Measurements from ENCODE around the gene ARHGAP6.

Gene ARHGAP6

DNA sequence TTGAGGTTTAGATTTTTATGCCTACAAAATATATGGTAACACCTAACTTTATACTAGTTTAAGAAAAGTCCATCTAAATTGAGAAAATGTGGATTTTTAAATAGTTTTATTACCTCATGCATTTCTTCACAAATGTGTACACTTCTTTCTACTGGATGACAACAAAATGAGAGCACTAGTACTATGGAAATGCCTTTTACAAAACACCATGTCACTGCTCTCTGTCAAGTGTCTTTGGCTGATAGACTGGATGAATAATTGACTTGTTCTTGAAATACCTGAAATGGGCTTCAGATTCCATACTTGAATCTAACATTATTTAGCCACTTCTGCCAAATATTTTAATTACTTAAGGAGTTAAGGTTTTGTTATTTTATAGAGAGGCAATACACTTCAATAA is 323.0 kb downstream of the ARHGAP6 start:
- DNase-seq = no peak

DNA sequence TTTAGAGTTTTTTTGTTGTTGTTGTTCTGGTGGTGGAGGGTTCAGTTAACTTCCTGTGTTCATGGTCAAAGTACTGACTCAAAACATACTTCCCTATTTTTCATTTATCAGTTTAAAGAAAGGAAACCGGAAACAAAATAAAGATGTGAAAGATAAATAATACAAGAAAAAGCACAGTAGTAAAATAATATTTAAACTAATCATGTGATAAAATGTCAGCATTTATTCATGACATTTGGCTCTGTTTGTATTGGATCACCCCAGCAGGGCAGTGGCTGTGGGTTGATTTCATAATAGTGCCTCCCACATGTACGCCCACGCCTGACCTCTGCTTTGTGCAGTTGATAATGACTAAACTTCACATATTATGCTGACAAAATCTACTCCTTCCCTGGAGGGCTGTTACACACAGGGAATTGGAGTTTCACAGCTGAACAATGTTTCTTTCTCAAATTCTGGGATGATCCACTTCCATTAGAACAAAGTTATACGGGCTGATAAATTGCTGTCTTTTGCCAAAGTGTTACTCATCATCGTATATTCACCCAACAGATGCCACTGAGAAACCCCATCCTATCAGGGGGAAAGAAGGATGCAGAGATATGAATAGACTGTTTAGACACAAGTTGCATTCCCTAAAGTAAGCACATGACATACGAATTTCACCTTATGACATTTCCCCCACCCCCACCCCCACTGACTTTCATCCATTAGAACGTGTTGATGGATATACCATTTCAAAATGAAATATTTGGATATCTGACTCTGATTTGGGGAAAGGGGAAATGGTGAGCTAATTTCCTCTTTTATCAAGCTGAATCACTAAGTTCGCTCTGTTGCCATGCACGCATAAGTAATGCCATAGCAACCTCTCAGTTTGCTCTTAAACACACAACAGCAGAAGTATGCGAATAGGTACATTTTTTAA is 324.2 kb downstream of the ARHGAP6 start:
- no peak for DNase-seq

DNA sequence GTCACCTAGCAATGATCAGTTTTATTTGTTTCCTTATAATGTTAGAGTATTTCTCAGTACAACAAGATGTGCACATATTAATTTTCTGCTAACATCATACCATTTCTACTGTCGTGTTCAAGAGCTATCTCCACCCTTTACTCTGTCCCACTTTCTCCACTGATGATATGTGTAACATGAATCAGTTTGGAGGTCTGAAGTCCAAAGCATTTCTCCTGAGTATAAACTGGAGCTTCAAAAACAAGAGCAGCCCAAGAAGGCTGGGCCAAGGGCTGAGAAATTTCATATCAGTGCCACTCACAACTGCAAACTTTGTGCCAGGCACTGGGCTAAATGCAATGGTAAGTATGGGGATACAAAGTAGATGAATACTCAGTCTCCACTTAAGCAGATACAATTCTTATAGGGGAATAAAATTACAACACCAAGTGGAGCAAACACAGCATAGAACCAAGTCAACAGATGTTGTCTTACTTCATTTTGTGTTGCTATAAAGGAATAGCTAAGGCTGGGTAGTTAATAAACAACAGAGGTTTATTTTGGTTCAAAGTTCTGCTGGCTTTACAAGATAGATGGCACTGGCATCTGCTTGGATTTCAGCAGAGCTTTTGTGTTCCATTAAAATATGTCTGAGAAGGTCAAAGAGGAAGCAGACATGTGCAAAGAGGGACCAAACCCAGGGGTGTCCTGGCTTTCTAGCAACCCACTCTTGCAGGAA is 328.3 kb downstream of the ARHGAP6 start:
- DNase-seq = no peak

DNA sequence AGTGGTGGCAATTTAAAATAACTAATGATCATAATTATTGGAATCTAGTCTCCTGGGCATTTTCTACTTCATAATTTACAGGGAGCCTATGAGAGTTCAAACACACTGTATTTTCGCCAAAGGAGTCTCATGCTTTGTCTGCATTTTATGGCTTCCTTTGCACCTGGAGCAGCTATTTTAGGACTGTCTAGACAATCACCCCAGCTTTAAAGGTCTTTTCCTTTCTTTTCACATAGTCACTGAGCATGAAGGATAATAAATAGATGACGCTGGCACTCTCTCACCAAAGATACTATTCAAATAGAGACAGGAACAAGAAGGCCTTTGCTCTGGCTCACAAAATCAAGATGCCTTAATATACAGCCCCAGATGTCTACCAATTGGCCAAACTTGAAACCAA is 329.5 kb downstream of the ARHGAP6 start:
- no peak for DNase-seq

DNA sequence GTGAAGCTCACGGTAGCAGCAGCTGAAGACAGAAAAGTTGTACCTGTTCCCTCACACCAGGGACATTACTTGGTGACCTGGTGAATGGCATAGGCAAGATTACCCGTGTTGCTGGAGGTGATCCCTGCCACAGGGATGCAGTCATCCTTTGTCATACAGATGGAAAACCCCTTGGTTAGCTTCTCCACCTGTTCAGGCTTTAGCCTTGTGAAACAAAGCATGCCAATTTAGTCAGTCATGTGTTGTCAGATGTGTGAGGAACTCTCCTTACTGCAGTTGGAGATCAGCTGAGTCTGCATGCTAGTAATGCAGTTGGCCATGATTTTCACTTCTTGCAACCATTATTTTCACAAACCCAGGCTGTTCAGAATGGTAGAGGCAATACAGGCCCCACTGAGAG is 331.6 kb downstream of the ARHGAP6 start:
- no peak for DNase-seq

DNA sequence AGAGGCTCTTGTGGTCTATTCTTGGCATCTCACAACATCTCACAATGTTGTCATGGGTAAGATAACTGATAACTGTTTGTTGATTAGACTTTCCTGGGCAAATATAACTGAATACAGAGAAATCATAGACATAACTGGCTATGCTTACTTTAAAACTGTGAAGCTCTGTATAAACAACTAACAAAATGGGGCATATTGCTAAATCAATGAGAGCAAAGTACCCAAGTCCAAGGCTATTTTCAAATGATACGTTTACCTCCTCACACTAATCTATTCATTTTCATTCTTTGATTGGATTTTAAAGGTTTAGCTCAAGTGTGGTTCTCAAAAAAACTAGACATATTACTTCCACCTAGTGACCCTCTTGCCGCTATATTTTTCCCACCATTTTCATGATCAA is 333.9 kb downstream of the ARHGAP6 start:
- DNase-seq = no peak

DNA sequence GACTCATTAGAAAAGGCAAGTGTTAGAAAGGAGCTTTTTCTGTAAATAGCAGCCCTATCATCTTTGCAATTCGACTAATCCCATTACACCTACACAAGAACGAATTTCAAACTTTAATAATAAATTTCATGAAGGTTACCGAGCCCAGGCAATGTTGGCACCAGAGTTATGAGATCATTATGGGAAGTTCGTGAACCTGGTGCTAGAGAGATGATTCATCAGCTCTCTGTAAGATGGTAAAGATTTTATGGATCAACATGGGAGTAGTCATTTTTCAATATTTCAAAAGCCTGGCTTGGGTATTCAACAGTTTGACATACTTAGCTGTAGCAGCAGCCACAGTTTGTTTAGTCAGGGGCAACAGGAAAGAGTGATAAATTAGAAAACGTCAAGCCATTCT is 336.7 kb downstream of the ARHGAP6 start:
- DNase-seq = no peak

DNA sequence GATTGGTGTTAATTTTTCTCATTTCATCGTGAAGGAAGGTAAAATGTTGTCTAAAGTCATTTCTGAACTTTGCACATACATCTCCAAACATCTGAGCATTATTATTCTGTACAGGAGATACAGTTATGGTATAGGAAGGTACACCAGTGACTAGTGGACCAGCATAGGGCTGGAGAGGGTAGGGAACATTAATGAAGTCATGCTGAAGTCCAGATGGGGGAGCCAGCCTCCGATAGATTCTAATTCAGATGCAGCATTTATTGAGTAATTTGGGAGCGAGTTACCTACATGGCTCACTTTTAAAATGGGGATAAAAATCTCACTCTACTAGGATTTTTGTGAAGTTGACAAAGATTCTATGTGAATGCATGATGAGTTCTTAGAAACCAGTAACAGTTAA is 337.6 kb downstream of the ARHGAP6 start:
- no peak for DNase-seq

DNA sequence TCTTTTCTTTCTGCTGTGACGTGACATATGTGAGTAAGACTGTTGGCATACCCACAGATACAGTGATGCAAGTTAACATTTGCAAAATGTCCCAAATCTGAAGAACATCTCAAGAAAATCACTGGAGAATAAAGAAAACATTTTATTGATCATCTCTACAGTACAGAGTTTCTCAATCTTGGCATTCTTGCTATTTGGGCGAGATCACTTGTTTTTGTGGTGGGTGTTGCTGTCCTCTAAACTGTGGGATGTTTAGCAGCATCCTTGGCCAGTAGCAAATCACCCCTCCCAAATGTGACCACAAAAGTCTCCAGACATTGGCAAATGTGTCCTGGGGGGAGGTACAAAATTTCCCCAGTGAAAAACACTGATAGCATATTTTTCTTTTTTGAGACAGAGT is 343.7 kb downstream of the ARHGAP6 start:
- no peak for DNase-seq

DNA sequence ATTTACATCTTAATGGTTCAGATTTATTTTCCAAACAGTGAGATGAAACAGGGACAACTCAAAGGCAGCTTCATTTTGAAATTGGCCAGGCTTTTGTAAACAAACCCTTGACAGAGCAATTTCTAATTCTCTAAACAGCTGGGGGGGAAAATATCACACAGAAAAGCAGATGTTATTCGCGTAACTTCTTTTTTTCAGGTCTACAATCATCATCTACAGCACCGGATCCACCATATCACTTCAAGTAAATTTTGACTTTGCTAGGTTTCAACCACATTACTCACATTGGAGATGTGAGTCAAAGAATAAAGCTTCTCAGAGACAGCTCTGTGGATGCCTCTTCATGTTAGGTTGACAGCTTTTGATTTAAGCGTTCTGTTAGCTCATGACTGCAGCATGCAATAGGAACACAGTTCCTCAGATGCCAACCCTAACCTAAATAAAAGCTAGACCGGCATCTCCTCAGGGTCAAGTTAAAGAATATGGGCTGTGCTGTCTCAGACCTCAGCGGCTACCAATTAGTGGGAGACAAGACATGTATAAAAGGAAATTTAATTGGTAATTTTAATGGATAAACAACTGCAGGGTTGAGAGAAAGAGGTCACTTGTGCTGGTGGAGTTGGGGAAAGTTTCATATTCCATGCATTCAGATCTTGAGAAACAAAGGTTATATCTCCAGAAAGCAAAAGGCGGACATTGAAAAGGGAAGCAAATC is 345.8 kb downstream of the ARHGAP6 start:
- no peak for DNase-seq

DNA sequence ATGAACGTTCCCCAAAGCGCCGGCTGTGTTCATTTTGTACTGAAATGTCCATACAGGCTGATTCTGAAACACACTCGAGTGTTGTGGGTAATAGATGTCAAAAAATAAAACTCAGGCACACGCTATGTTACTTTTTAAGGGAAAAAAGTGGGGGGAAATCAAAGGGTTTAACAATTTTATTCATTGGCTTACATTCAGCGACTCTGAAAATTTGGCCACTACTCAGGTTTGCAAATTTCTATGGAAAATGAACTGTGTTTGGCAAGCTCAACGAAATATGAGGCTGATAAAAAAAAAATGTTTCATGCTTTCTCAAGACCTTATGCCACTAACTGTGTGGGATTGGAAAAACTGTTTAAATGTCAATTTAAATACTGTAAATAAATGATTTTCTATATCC is 354.0 kb downstream of the ARHGAP6 start:
- DNase-seq = no peak

DNA sequence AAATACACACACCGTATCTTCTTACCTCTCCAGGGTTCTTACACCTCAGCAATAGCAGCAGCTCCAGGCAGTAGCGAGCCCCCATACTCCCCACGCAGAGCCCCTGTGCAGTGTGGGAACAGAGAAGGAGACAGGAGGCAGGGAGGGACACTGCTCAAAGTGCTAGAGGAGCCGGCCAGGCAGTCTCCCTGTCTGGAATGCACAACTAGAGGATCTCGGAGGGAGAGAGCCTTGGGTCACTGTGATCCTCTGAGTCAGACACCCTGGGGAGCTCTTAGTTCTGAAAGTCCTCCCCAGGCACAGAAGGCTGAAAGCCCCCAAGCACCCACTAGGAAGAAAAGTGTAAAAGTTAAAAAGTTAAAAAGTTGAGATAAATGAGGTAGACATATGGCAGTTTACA is 356.5 kb downstream of the ARHGAP6 start:
- no peak for DNase-seq

DNA sequence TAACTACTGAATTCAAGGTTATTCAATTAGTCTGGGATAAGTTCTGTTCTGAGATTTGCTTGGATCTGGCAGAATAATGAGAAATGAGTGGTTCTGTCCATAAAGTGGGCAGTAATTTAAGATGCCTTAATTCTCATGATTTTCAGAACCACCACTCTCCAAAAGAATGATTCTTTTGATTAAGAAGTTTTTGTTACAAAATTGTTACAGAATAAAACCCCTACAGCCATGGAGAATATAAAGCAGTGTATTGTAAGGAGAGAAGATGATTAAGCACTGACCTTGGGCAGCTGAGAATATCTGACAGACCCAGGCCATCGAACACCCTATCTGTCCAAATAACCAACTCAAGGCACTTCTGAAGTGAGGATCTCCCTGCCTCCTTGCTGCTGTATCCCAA is 360.1 kb downstream of the ARHGAP6 start:
- DNase-seq = no peak

DNA sequence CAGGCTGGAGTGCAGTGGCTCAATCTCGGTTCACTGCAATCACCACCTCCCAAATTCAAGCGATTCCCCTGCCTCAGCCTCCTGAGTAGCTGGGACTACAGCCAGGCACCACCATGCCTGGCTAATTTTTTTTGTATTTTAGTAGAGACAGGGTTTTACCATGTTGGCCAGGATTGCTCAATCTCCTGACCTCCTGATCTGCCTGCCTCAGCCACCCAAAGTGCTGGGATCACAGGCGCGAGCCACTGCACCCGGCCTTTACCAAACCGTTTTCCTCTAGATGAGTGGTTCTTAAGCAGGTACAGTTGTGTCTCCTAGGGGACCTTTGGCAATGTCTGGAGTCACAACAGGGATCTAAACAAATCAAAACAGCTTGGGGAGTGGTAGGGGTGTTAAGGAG is 360.9 kb downstream of the ARHGAP6 start:
- no peak for DNase-seq

DNA sequence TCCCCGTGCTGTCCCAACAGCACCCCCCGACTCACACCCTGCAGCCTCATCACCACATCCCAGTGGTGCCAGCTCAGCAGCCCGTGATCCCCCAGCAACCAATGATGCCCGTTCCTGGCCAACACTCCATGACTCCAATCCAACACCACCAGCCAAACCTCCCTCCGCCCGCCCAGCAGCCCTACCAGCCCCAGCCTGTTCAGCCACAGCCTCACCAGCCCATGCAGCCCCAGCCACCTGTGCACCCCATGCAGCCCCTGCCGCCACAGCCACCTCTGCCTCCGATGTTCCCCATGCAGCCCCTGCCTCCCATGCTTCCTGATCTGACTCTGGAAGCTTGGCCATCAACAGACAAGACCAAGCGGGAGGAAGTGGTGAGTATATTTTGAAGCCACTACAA is 367.1 kb downstream of the ARHGAP6 start:
- no peak for DNase-seq

DNA sequence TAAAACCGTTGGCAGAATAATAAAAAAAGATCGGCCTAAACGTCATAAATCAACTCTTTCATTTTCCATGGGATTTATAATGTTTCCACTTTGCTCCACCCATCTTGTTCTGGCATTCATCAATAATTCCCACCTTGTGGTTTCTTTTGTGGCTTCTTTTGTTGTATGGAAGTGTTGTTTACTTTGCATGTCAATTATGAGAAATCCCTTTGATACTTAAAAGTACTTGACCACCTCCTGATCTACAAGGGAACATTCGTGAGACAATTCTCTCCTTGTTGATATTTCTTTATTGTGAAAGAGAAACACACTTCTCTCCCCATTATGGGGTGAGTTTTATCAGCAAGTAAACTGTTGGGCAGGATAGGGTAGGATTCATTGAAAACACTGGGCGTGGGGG is 369.7 kb downstream of the ARHGAP6 start:
- no peak for DNase-seq

DNA sequence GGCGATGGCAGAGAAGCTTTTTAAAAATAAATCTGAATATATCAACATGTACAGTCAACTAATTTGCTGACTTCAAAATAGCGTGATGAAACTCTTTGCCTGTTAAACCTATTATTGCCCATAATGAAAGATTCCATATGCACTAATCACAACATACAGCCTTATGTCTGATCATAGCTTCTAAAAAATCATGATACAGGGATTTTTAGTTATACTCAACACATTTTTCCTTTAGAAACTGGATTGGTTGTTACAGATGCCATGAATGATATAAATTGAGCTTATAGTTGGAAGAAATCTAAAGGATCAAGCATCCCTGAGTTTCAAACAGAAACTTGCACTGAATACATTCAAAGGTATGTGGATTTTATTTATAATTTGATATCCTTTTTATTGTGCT is 372.6 kb downstream of the ARHGAP6 start, which contains the start of gene AMELX:
Gene AMELX (plus strand): TSS at position 301 of the 400 bp plus-strand sequence. CDS start 1,376 bp downstream, outside the sequence.
- DNase-seq = no peak

DNA sequence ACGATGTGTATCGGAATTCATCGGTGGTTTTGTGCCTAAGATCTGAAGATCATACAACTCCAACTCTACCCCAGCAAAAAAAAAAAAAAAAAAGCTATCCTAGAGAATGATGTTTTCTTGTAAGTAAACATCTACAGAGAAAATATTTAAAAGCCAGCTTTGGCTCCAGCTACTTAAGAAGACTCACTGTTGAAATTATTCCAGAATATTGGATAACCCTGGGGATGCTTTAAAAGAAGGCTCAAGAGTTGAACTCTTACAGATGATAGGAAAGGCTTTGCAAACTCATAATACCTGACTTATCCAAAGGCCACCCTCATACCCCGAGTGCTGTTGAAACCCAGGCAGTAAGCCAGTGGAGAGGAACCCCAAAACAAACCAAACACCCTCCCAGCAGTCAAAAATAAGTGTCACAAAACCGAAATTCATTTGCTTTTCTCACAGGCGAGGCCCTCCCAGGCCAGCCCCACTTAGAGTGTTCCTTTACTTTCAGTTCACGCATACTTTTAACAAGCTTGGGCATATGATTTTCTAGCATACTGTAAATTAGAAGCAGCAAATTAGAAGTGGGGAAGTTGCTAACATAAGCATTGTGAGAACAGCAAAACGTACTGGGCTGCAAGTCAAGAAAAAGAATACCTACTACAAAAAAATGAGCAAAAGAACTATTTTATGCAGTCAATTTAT is 375.2 kb downstream of the ARHGAP6 start:
- no peak for DNase-seq

DNA sequence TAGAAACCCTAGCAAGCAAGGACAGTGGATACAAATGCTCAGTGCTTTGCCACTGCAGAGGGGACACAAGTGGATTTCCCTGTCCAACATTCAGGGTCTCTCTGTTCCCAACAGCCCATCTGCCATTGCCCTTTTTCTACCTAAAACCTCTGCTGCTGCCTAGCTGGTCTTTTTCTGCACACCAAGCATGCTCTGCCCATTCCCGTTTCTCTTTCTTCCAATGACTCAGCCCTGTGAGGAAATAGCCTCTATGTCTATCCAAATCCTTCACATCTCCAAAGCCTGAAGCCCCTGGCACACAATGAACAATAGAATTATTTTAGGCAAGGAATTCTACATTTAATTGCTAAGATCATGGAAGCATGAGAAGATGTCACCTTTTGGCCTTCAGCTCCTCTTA is 378.2 kb downstream of the ARHGAP6 start:
- no peak for DNase-seq

DNA sequence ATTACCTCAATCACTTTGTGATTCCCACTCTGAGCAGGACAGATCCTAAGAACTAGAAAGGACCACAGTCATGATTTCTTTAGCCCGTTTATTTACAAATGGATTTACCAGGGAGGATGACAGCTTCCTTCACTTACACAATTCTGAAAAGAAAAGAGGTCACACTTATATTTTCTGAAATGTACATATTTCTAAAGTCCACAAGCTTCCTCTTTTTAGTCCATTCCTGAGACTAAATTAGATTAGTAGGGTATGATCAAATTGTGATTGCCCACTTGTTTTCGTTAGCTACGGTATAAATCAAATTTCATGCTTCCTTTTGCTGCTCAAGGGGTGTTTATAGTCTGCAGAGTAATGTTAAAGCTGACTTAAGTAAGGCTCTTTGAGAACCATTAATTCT is 380.1 kb downstream of the ARHGAP6 start:
- no peak for DNase-seq

DNA sequence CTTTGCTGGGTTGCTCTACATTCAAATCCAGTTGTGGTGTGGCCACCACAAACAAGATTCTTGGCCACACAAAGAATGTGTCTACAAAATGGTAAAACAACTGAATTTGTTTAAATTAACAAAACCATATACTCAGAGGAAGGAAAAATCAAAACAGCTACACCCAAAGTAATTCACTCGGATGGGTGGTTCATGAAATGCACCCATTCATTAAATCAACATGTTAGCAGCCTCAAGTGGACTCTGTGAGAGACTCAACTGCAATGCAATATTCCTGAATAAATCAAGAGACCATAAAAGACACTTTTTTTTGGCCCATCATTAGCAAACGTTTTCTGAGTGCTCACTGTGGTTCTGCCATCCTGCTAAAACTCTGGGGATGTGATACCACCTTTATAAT is 383.7 kb downstream of the ARHGAP6 start:
- no peak for DNase-seq

DNA sequence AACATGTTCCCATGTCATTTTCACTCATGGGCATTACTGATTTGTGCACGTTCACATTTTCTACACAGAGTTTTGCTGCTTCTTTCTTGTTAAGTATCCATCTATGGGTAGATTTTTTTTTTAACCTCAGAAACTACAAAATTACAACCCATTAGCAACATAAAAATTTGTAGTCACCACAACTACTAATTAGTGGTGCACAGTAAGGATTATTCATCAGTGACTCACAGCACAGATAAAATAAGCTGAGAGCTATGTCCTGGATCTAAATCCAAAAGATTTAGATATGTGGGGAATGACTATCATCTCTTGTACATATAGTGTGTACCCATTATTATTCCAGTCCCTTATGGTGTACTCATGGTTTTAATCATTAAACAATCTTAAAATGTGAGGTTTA is 392.2 kb downstream of the ARHGAP6 start:
- no peak for DNase-seq

DNA sequence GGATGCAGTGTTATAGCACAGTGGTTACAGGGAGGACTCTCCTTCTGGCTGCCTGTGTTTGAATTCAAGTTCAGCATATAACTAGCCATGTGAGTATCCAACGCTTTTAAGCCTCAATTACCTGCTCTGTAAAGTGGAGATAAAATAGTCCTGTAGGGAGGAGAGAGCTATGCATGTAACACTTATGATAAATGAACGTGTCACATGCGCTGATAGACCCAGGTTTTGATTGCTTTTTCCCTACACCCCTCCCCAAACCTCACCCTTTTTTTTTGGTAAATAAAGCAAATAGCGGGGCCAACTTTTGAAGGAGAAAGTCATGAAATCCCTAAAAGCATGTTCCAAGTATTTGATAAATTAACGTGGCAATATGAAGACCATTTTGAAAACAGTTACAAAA is 392.9 kb downstream of the ARHGAP6 start:
- no peak for DNase-seq

Data from activated CD4-positive, alpha-beta T cell treated with anti-CD3 and anti-CD28 coated beads, Interleukin-10, Interleukin-2, amounts not matched to agents 100 ng/mL and 50 ng/mL, durations not matched to agents 16 hours and 8 hours (primary cell).